ENCODE results near the gene PNPLA7.

Gene PNPLA7

GRCh38 chr9:137435381-137435891, 114.8 kb downstream of the PNPLA7 start:
- no peak for DNase-seq (ENCODE audit: low read depth in 2 of 2)

DNA sequence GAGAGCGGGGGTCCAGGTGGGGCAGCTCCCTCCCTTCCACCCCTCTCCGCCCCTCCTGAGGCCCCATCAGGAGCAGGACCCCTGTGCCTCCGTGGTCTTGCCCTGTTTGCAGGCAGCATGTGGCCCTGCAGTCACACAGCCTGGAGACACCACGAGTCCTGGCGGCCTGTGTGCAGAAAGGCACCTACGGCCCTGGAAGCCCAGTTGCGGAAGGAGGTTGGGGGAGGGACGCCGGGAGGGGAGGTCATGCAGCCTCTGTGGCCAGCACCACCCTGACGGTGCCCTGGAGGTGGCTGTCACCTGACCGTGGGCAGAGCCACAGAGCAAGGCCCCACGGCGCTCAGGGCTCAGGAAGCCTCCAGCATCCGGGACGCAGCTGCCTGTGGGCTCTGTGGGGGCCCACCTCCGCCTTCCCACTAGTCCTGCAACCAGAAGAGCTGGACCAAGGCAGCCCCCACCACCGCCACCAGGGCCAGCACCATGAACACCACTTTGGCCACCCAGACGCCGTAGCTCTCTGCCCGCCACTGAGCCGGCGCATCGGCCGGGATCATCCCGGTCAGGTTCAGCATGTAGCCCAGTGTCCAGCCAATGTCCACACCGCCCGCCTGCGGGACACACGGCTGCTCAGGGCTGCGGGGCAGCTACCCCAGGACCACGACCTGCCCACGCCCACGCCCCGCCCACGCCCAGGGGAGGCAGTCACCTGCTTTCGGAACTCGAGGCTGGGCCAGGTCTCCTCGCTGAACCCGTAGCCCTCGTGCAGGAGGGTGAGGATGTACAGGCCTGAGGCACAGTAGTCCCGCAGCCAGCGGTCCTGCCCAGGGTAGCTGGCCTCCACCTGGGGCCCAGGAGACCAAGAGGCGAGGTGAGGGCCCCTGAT, 115.5 kb downstream of the PNPLA7 start:
- no peak for DNase-seq (ENCODE audit: low read depth in 2 of 2)

DNA sequence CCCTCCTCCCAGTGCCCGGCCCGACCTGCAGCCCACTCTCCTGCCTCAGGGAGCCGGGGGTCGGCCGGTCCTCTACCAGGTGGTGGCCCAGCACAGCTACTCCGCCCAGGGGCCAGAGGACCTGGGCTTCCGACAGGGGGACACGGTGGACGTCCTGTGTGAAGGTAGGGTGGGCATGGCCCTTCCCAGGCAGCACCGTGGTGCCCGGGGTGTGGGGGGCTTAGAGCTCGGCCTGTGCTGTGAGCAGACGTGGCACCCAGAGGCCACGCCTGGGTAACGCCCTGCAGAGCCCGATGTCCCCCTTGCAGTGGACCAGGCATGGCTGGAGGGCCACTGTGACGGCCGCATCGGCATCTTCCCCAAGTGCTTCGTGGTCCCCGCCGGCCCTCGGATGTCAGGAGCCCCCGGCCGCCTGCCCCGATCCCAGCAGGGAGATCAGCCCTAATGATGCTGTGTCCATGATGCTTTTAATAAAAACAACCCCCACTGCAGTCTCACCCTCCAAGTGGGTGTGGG, 116.2 kb downstream of the PNPLA7 start:
- DNase-seq (ENCODE audit: low read depth in 2 of 2), result no peak

- no peak for DNase-seq (ENCODE audit: low read depth in 2 of 2)
Measured at GRCh38 chr9:137433349-137433915, 116.8 kb downstream of the PNPLA7 start.

DNA sequence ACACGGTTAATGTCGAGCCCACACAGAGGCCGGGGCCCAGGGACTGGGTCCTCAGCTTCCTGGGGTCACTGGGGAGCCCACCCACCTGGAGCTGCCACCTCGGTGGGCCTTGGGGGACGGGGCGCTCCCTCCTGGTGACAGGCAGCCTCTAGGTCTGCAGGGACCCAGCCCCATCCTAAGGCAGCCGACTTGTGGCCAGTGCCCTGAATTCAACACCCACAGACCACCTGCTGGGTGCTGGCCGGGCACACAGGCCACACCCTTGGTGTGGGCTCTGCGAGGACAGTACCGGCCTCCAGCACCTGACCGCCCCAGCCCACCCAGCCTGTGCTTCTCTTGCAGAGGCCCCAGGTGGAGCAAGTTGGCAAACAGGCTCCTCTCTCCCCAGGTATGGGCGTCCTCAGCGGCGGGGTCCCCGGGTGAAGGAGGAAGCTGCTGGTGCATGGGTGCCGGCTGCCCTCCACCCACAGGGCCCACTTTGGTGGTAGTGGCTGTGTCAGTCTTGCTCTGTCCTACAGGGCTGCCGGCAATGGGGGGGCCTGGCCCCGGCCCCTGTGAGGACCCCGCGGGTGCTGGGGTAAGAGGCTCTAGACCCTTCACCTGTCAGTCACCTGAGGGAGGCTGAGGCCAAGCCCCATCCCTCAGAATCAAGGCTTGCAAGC, 117.4 kb downstream of the PNPLA7 start:
- DNase-seq (ENCODE audit: low read depth in 2 of 2), result no peak

DNA sequence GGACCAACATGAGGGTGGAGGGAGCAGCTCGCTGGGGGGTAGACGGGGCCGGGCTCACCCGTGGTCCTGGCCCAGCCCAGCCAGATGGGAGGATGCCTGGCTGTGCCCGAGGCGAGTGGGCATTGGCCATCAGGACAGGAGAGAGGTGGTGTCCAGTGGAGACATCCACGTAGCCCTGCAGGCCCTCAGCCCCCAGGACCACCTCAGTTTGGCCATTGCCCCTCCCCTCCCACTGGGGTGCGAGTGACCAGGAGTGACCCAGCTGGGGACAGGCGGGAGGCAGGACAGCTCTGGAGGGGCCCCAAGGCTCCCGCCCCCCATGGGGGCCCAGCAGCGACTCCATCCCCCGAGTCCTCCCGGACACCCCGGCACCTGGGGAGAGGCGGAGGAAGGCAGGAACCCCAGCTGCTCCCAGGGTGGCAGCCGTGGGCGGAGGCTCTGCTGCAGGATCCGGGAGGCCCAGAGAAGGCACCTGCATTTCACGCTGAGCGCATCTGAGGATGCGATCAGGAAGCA, 118.7 kb downstream of the PNPLA7 start:
- no peak for DNase-seq (ENCODE audit: low read depth in 2 of 2)

GRCh38 chr9:137430723-137431415, 119.3 kb downstream of the PNPLA7 start:
- no peak for DNase-seq (ENCODE audit: low read depth in 2 of 2)

DNA sequence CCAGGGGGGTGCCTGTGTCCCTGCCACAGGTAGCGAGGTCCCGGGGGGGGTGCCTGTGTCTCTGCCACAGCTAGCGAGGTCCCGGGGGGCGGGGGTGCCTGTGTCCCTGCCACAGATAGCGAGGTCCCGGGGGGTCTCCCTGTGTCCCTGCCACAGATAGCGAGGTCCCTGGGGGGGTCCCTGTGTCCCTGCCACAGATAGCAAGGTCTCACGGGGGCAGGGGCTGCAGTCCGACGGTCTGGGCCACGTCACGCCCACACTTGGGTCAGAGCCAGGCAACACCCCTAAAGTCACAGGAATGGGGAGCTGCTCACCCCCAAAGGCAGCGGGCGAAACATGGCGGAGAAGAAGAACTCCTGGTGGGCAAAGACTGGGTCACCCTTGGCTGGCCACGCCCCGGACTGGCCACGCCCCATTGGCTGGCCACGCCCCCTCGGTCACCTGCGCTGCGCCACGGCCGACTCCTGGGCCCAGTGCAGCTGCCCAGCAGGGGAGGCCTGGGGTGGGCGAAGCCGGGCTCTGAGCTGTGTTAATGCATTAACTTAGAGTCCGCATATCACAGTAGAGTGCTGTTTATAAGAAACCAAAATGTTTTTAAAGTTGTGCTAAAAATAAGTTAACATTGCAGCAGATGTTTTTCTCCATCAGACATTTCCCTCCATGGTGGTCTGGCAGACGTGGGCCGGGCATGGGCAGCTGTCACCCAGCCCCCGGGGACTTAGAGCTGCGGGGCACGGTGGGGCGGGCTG, 120.1 kb downstream of the PNPLA7 start:
- DNase-seq (ENCODE audit: low read depth in 2 of 2), result no peak

GRCh38 chr9:137429546-137429890, 120.7 kb downstream of the PNPLA7 start:
- DNase-seq (ENCODE audit: low read depth in 2 of 2), result no peak

GRCh38 chr9:137428841-137429545, 121.2 kb downstream of the PNPLA7 start:
- no peak for DNase-seq (ENCODE audit: low read depth in 2 of 2)

GRCh38 chr9:137428311-137428630, 121.9 kb downstream of the PNPLA7 start:
- DNase-seq (ENCODE audit: low read depth in 2 of 2), result no peak

DNA sequence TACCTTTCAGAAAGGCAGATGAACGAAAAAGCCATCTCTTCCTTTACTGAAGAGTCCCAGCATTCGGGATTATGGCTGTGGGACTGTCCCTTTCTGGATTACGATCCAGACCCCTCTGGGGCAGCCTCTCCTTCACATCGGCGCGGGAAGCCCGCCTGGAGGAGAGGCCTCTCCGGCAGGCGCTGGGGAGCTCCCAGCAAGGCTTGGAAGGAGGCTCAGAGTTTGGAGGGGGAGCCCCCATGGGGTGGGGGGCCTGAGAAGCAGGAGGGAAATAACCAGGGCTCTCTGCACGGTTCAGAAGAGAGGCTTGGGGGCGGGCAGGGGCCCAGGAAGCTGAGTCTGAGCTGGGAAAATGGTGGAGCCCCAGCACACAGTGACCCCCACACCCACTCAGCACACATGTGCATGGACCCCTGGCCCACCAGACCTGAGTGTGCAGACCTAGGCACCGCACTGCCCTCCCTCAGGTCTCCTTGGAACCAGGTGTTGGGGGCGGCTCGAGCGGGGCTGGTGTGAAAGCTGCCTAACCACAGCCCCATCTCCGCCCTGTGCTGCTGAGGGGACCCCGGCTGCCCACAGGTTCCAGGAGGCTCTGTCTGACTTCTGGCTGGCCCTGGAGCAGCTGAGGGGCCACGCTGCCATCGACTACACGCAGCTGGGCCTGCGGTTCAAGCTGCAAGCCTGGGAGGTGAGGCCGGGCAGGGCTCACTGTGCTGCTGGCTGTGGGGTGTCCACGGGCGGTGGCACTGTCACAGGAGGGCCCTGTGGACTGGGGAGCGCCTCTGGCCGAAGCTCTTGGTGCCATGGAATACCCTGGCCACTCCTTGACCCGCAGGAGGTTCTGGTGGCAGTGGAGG, 122.5 kb downstream of the PNPLA7 start:
- DNase-seq (ENCODE audit: low read depth in 2 of 2), result no peak

- DNase-seq (ENCODE audit: low read depth in 2 of 2), result no peak
Measured at GRCh38 chr9:137426018-137426681, 124.1 kb downstream of the PNPLA7 start.

GRCh38 chr9:137423514-137424291, 126.5 kb downstream of the PNPLA7 start:
- no peak for DNase-seq (ENCODE audit: low read depth in 2 of 2)

GRCh38 chr9:137422604-137423513, 127.3 kb downstream of the PNPLA7 start, which contains the start of the genes EXD3 and NOXA1:
Gene EXD3 (minus strand): TSS chr9:137423162. CDS start chr9:137395357, 27,805 bp downstream.
Gene NOXA1 (plus strand): TSS chr9:137423393. CDS start chr9:137423530, 137 bp downstream.
- peak; percentile 91 to 94 for DNase-seq (ENCODE audit: low read depth in 2 of 2)

DNA sequence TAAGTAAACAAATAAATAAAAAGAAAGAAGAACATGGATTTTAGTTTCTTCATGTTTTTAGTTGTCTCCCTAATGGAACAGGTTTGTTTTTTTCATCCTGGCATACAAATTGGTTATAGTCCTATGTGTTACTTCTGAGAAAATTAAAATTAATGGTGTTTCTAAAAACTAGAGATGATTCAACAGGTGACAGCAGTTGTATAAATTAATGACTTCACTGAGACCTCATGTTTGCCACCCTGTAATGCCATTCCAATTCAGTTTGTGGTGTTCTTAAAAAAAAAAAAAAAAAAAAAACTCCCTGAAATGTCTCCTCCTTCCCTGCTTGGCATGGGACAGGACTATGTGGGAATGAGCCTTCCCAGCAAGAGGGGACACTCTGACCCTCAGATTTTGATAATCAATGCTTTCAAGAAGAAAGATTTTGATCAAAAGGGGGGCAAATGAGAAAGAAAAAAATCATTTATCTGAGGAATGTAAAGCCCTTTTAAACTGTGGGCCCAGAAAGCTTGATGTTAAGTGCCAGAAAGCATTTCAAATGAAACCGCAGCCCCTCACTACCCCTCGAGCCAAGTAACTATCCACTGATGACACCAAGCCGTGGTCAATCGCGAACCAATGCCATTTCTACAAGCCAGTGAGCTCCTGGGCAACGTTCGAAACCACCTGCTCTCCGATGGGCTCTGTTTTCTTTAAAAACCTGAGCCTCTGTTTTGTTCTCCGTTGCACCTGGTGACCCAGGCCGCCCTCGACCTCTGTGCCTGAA, 128.2 kb downstream of the PNPLA7 start:
- DNase-seq (ENCODE audit: low read depth in 2 of 2), result no peak
